ENCODE measurements around the gene VPS37B. TPM values are rescaled to one million over a fixed set of nuclear protein-coding genes. Genes with fewer than 3 reads are reported as not detected.

The VPS37B gene
- total RNA-seq, 1 donor from 2014 or later = 34.9 TPM

GRCh38 chr12:122884860-122885259 lies 11.1 kb downstream of the VPS37B start:
- Histone ChIP-seq H3K4me1 (peaks cover 81% of the 10 kb centered on the region), H3K4me3 (no peak overlapping the region), H3K27ac (no peak overlapping the region), H3K27me3 (no peaks in the 10 kb centered on the region), H3K36me3 (no peaks in the 10 kb centered on the region), H3K9me3 (no peaks in the 10 kb centered on the region)
- intact Hi-C loops (cut with DNase I) = no loop called here
- no peak for DNase-seq (ENCODE audit: extremely low spot score in 2 of 2)
- TF ChIP-seq POLR2AphosphoS5 (IDR thresholded peaks at IDR 0.05; ENCODE audit: insufficient read depth in 1 of 2, low read depth in 1 of 2) = no peak
- TF ChIP-seq CTCF (IDR thresholded peaks at IDR 0.05) = no peak
- TF ChIP-seq POLR2A (IDR thresholded peaks at IDR 0.05) = no peak

GRCh38 chr12:122884091-122884826 lies 11.7 kb downstream of the VPS37B start:
- Histone ChIP-seq H3K9me3 (no peaks in the 10 kb centered on the region), H3K4me1 (peaks cover 81% of the 10 kb centered on the region), H3K4me3 (no peak overlapping the region), H3K27me3 (no peaks in the 10 kb centered on the region), H3K36me3 (no peaks in the 10 kb centered on the region), H3K27ac (no peak overlapping the region)
- intact Hi-C loops (cut with DNase I) = no loop called here
- DNase-seq (ENCODE audit: extremely low spot score in 2 of 2) = no peak
- TF ChIP-seq CTCF (IDR thresholded peaks at IDR 0.05) (no peak), POLR2A (IDR thresholded peaks at IDR 0.05) (no peak), POLR2AphosphoS5 (IDR thresholded peaks at IDR 0.05; ENCODE audit: insufficient read depth in 1 of 2, low read depth in 1 of 2) (no peak)

GRCh38 chr12:122882908-122883558 lies 12.9 kb downstream of the VPS37B start:
- Histone ChIP-seq H3K27me3 (no peaks in the 10 kb centered on the region), H3K4me3 (no peak overlapping the region), H3K9me3 (no peaks in the 10 kb centered on the region), H3K27ac (peak overlapping the region; percentile 12), H3K36me3 (no peaks in the 10 kb centered on the region), H3K4me1 (peaks cover 81% of the 10 kb centered on the region)
- TF ChIP-seq POLR2AphosphoS5 (IDR thresholded peaks at IDR 0.05; ENCODE audit: insufficient read depth in 1 of 2, low read depth in 1 of 2) (no peak), CTCF (IDR thresholded peaks at IDR 0.05) (no peak), POLR2A (IDR thresholded peaks at IDR 0.05) (no peak)
- intact Hi-C loops (cut with DNase I) = no loop called here
- DNase-seq (ENCODE audit: extremely low spot score in 2 of 2) = no peak

- TF ChIP-seq CTCF (IDR thresholded peaks at IDR 0.05) (no peak), POLR2AphosphoS5 (IDR thresholded peaks at IDR 0.05; ENCODE audit: insufficient read depth in 1 of 2, low read depth in 1 of 2) (no peak), POLR2A (IDR thresholded peaks at IDR 0.05) (no peak)
- Histone ChIP-seq H3K4me1 (peaks cover 79% of the 10 kb centered on the region), H3K4me3 (no peak overlapping the region), H3K27me3 (no peaks in the 10 kb centered on the region), H3K9me3 (no peaks in the 10 kb centered on the region), H3K27ac (peak overlapping the region; percentile 31), H3K36me3 (no peaks in the 10 kb centered on the region)
- no peak for DNase-seq (ENCODE audit: extremely low spot score in 2 of 2)
- intact Hi-C loops (cut with DNase I) = no loop called here
These were observed 15.3 kb downstream of the VPS37B start for GRCh38 chr12:122880668-122881067.

- intact Hi-C loops (cut with DNase I) = no loop called here
- peaks cover 83% of the 10 kb centered on the region for H3K4me1 ChIP-seq
- no peaks in the 10 kb centered on the region for H3K36me3 ChIP-seq
- H3K27ac ChIP-seq = peak overlapping the region; percentile 31
- DNase-seq (ENCODE audit: extremely low spot score in 2 of 2) = no peak
- H3K27me3 ChIP-seq = no peaks in the 10 kb centered on the region
- TF ChIP-seq POLR2A (IDR thresholded peaks at IDR 0.05) = no peak
- H3K4me3 ChIP-seq = no peak overlapping the region
- H3K9me3 ChIP-seq = no peaks in the 10 kb centered on the region
These were observed 15.7 kb downstream of the VPS37B start for GRCh38 chr12:122880155-122880667.
